Fibroblast of lung (primary cell): ENCODE data around the gene FAU.
"Not testable (repeated sequence)": the region's sequence is repeated elsewhere in the genome, so short reads cannot be mapped to it uniquely, and the experiment has no call there.

ENCODE experiments used
- CTCF ChIP-seq, 2 donors: IDR thresholded peaks in 1 of 2; conservative IDR thresholded peaks in 1 of 2; 1 replicate in 1 of 2; 2 replicates in 1 of 2; pipeline ENCODE4 v1.5.1; 2011 to 2012; ENCODE audit warnings: low read length in 2 of 2, control low read depth in 1 of 2, inconsistent platforms in 1 of 2, low read depth in 1 of 2, mild to moderate bottlenecking in 1 of 2
- EZH2 ChIP-seq: IDR thresholded peaks from 2 replicates; pipeline ENCODE4 v1.5.1; 2012; ENCODE audit warnings: low read length, control low read depth, mild to moderate bottlenecking; ENCODE audit errors: missing control alignments

- not testable (repeated sequence) for TF ChIP-seq CTCF (conservative IDR thresholded peaks at IDR 0.05 in 1 of 2, IDR thresholded peaks at IDR 0.05 in 1 of 2; ENCODE audit: low read depth in 1 of 2, low read length in 2 of 2); EZH2
Measured at GRCh38 chr11:65118891-65119669, 2.9 kb downstream of the FAU start.
